22Rv1 (cell line): ENCODE measurements around the gene AADAT.

Experiments
- H3K27ac ChIP-seq: fragments of 450-650 bp; 2 replicates; pipeline ENCODE4 v1.5.1; 2017
- ZFX ChIP-seq: fragments of 450-650 bp; IDR thresholded peaks from 2 replicates; pipeline ENCODE4 v1.6.1; 2017; ENCODE audit warnings: antibody characterized with exemption, borderline replicate concordance
- TF ChIP-seq, protein P1 (sequence below): fragments of 450-650 bp; IDR thresholded peaks from 2 replicates; pipeline ENCODE4 v1.5.1; 2017; ENCODE audit warnings: mild to moderate bottlenecking

The AADAT gene

DNA sequence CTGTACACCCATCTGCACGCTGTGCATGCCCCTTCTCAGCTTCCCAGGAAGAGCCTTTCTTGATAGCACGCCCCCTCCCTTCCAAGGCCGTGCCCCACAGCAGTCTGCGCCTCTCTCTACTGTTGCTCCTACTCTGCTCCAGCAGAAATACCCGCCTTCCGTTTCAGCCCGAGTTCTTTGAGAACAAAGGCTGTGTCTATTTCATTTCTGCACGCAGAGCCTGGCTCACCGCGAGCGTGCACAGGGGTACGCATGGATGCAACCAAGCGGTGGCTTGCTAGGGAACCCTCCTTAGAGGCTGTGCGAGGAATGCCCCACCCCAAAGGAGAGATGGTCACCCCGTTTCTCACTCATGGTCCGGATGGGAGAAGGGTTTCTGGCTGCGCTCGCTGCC lies 485 bp downstream of the AADAT start:
- no peak for TF ChIP-seq ZFX
- TF ChIP-seq, protein P1, sequence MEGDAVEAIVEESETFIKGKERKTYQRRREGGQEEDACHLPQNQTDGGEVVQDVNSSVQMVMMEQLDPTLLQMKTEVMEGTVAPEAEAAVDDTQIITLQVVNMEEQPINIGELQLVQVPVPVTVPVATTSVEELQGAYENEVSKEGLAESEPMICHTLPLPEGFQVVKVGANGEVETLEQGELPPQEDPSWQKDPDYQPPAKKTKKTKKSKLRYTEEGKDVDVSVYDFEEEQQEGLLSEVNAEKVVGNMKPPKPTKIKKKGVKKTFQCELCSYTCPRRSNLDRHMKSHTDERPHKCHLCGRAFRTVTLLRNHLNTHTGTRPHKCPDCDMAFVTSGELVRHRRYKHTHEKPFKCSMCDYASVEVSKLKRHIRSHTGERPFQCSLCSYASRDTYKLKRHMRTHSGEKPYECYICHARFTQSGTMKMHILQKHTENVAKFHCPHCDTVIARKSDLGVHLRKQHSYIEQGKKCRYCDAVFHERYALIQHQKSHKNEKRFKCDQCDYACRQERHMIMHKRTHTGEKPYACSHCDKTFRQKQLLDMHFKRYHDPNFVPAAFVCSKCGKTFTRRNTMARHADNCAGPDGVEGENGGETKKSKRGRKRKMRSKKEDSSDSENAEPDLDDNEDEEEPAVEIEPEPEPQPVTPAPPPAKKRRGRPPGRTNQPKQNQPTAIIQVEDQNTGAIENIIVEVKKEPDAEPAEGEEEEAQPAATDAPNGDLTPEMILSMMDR = no peak
- peak overlapping the region; percentile 37; the same call in 1 of the 2 replicates for H3K27ac ChIP-seq

- H3K27ac ChIP-seq = no peak overlapping the region
- no peak for TF ChIP-seq ZFX
- TF ChIP-seq, protein P1 = no peak
These were observed 1.0 kb downstream of the AADAT start for GRCh38 chr4:170088716-170089115.

GRCh38 chr4:170087163-170087700 lies 2.5 kb downstream of the AADAT start:
- no peak for TF ChIP-seq ZFX
- TF ChIP-seq, protein P1 = no peak
- H3K27ac ChIP-seq = no peak overlapping the region

DNA sequence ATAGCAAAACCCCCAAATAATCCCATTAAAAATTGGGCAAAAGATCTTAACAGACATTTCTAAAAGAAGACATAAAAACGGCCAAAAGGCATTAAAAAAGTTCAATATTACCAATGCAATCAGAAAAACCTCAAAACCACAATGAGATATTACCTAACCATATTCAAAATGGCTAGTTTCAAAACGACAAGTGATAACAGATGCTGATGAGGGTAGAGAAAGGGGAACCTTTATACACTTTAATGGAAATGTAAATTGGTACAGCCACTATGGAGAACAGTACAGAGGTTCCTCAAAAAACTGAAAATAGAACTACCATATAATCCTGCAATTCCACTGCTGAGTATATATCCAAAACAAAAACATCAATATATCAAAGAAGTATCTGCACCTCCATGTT lies 6.2 kb downstream of the AADAT start:
- H3K27ac ChIP-seq = no peak overlapping the region
- TF ChIP-seq, protein P1 = no peak
- TF ChIP-seq ZFX = no peak

GRCh38 chr4:170080496-170080895 lies 9.3 kb downstream of the AADAT start:
- H3K27ac ChIP-seq = peak overlapping the region; percentile 41; the same call in 1 of the 2 replicates

GRCh38 chr4:170079981-170080380 lies 9.8 kb downstream of the AADAT start:
- TF ChIP-seq, protein P1 = no peak
- no peak for TF ChIP-seq ZFX
- peak overlapping the region; percentile 41; the same call in 1 of the 2 replicates for H3K27ac ChIP-seq

More at GRCh38 chr4:170080496-170080895, 9.3 kb downstream of the AADAT start:
- TF ChIP-seq, protein P1 = no peak
- no peak for TF ChIP-seq ZFX

DNA sequence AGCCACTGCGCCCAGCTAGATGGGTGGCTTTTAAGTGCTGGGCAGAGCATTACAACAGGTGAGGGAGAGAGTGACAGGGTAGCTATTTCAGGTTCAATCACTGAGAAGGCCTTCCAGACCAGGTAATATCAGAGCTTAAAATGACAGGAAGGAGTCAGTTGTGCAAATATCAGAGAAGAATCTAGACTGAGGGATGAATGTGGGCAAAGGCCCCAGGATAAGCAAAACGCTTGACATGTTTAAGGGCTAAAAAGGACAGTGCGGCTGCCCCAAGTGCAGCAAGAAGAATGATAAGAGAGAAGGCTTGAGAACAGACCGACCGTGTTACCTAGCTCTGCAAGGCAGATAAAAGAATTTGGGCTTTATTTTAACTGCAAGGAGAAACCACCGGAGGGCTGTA lies 18.6 kb downstream of the AADAT start:
- H3K27ac ChIP-seq = no peak overlapping the region
- TF ChIP-seq ZFX = no peak
- TF ChIP-seq, protein P1 = no peak
